Measurements from ENCODE around the gene LYRM4.

- TF ChIP-seq CTCF (IDR thresholded peaks at IDR 0.05) = no peak
- TF ChIP-seq POLR2A (IDR thresholded peaks at IDR 0.05) = no peak
These were observed 110.1 kb downstream of the LYRM4 start for GRCh38 chr6:5150551-5151075.
